PFSK-1 (cell line): Measurements from ENCODE around the gene LINC01488. TPM values are rescaled to one million over a fixed set of nuclear protein-coding genes. Genes with fewer than 3 reads are reported as not detected.

ENCODE experiments used
- FOXP2 ChIP-seq: optimal IDR thresholded peaks from 2 replicates; pipeline ENCODE3; 2011; ENCODE audit warnings: borderline replicate concordance, control low read depth, inconsistent platforms; ENCODE audit not compliant: insufficient read depth; ENCODE audit errors: extremely low read length, extremely low read depth
- POLR2AphosphoS5 ChIP-seq: IDR thresholded peaks from 2 replicates; pipeline ENCODE4 v1.6.1; 2012; ENCODE audit warnings: low read depth, mild to moderate bottlenecking, control low read depth, low read length, moderate library complexity
- SIN3A ChIP-seq: IDR thresholded peaks from 2 replicates; pipeline ENCODE4 v1.6.1; 2012; ENCODE audit warnings: mild to moderate bottlenecking, low read length, moderate library complexity, borderline replicate concordance; ENCODE audit not compliant: insufficient read depth
- TAF1 ChIP-seq: IDR thresholded peaks from 2 replicates; pipeline ENCODE4 v1.6.1; 2012; ENCODE audit warnings: low read length, control low read depth, borderline replicate concordance; ENCODE audit not compliant: insufficient read depth
- polyA plus RNA-seq: library from polyadenylated mRNA; unstranded; fragments of >200 nt; gene quantifications from one replicate; pipeline ENCODE4 v1.2.1, GENCODE V29; 2012; ENCODE audit warnings: low read depth, missing spikeins; ENCODE audit not compliant: insufficient read length
- TF ChIP-seq, protein P1 (sequence below), 2 experiments: IDR thresholded peaks; 2 replicates each; pipeline versions ENCODE4 v1.6.1 to v1.8.0; 2011 to 2012; ENCODE audit warnings: low read depth in 2 of 2, low read length in 2 of 2, control low read depth in 1 of 2, inconsistent platforms in 1 of 2, mild to moderate bottlenecking in 1 of 2, moderate library complexity in 1 of 2; ENCODE audit not compliant: insufficient read depth in 1 of 2

The LINC01488 gene
- polyA plus RNA-seq, result not detected

- TF ChIP-seq, protein P1, sequence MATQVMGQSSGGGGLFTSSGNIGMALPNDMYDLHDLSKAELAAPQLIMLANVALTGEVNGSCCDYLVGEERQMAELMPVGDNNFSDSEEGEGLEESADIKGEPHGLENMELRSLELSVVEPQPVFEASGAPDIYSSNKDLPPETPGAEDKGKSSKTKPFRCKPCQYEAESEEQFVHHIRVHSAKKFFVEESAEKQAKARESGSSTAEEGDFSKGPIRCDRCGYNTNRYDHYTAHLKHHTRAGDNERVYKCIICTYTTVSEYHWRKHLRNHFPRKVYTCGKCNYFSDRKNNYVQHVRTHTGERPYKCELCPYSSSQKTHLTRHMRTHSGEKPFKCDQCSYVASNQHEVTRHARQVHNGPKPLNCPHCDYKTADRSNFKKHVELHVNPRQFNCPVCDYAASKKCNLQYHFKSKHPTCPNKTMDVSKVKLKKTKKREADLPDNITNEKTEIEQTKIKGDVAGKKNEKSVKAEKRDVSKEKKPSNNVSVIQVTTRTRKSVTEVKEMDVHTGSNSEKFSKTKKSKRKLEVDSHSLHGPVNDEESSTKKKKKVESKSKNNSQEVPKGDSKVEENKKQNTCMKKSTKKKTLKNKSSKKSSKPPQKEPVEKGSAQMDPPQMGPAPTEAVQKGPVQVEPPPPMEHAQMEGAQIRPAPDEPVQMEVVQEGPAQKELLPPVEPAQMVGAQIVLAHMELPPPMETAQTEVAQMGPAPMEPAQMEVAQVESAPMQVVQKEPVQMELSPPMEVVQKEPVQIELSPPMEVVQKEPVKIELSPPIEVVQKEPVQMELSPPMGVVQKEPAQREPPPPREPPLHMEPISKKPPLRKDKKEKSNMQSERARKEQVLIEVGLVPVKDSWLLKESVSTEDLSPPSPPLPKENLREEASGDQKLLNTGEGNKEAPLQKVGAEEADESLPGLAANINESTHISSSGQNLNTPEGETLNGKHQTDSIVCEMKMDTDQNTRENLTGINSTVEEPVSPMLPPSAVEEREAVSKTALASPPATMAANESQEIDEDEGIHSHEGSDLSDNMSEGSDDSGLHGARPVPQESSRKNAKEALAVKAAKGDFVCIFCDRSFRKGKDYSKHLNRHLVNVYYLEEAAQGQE (IDR thresholded peaks at IDR 0.05; ENCODE audit: insufficient read depth in 1 of 2, low read depth in 2 of 2, low read length in 2 of 2), result no peak
- TF ChIP-seq POLR2AphosphoS5 (no peak), TAF1 (no peak), FOXP2 (no peak), SIN3A (no peak)
Measured at GRCh38 chr11:69481393-69481844, at the start of gene LINC01488. TSS of gene LINC01488 (plus strand) at chr11:69481663.

DNA sequence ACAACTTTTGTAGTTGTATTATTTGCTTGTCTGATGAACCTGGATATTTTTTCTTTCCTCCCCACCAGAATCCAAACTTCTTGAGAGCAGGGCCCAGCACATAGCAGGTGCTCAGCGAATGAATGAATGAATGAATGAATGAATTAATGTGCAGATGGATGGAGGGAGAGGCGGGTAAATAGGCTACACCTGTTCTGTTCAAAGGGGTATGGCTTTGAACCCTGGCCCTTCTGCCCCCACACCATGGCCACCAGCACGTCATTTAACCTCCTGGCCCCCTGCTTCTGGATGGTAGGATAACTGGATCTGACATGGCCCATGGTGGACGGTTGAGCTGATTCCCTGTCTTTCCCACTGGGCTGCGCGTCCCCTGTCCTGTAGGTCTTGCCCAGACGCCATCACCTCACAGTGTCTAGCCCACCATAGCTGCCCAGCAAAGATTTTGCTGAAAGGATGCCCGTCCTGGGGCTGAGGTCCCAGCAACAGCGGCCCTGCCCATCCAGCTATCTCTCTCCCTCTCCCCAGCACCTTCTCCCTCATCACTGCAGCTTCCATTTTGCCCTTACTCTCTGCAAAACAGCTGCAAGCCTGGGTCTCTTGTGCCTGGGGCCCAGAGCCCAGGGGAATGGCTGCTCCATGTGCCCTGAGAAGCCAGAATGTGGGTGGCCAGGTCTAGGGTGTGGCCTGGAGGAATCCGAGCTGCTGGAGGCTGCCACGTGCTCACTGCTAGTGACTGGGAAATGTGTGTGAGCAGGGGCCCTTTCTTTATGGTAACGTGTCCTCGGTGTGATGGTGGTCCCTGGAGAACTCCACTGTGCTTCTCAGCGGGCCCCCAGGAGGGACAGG, 49.3 kb upstream of the LINC01488 start:
- TF ChIP-seq, protein P1 (IDR thresholded peaks at IDR 0.05; ENCODE audit: insufficient read depth in 1 of 2, low read depth in 2 of 2, low read length in 2 of 2), result no peak
- TF ChIP-seq POLR2AphosphoS5 (no peak), TAF1 (no peak), SIN3A (no peak), FOXP2 (no peak)

- TF ChIP-seq POLR2AphosphoS5, result no peak
- TF ChIP-seq TAF1, result no peak
- TF ChIP-seq FOXP2, result no peak
- TF ChIP-seq, protein P1 (IDR thresholded peaks at IDR 0.05; ENCODE audit: insufficient read depth in 1 of 2, low read depth in 2 of 2, low read length in 2 of 2), result no peak
- no peak for TF ChIP-seq SIN3A
Measured at GRCh38 chr11:69433741-69434140, 47.7 kb upstream of the LINC01488 start.

DNA sequence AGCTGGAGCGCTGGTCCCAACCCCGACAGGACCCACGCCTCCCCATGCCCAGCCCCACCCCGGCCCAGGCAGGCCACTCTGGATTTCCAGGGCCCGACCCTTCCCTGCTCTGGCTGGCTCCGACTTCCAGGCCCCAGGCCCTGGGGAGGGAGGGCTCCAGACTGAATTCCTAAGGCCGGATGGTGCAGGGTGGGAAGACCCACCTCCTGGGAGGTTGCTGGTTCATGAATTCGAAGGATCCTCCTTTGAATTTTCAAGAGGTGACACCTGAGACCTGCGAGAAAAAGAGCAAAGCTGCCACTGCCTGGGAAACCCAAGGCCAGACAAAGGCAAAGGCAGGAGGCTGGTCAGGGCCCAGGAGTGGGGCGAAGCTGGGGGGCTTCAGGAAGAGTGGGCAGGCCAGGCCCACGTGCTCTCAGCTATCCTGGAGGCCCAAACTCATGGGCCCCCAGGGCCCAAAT, 47.0 kb upstream of the LINC01488 start:
- no peak for TF ChIP-seq POLR2AphosphoS5
- TF ChIP-seq, protein P1 (IDR thresholded peaks at IDR 0.05; ENCODE audit: insufficient read depth in 1 of 2, low read depth in 2 of 2, low read length in 2 of 2), result no peak
- TF ChIP-seq TAF1, result no peak
- TF ChIP-seq SIN3A, result no peak
- TF ChIP-seq FOXP2, result no peak
